SKM-1 treated with dmso at 0.1 percent for 144 hours (cell line): Measurements from ENCODE around the gene PLEKHG3.
"Not testable (repeated sequence)": the region's sequence is repeated elsewhere in the genome, so short reads cannot be mapped to it uniquely, and the experiment has no call there.

ENCODE experiments used
- DNase-seq: peaks from one replicate; lab custom pipeline; 2025; ENCODE audit not compliant: unreplicated experiment; lab: John Stamatoyannopoulos, UW

The PLEKHG3 gene

DNA sequence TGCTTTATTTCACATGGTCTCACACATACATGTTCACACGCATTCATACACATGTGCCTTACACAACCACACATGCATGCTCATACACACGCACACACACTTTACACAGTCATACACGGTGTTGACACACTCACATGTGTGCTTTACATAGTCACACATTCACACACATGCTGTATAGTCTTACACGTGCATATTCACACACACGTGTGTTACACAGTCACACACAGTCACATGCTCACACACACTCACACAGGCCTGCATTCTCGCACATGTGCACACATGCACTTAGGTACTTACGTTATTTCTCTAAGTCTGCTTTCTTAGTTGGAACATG is 18.0 kb upstream of the PLEKHG3 start:
- no peak for DNase-seq

GRCh38 chr14:64688031-64688430 is 16.2 kb upstream of the PLEKHG3 start:
- DNase-seq = no peak

DNA sequence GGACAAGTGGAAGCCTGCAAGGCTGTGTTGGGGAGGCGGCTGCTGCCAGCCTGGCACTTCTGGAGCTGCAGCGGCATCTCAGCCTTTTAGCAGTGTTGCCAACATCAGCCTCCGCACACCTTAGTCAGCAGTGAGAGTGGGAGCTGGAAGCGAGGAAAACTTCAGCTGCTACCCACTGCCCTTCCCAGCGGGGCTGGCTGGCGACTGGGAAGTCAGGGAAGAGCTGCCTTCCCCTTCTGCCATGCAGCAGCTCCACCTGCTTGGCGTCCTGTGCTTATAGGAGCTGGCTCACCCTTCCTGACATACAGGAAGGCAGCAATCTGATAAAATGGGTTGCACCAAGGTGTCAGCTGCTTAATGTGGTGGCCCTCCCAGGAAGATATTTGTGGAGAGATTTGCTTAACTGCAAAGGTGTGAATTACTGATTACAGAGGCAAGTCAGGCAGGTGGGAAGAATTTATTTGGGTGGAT is 15.4 kb upstream of the PLEKHG3 start:
- DNase-seq = no peak

DNA sequence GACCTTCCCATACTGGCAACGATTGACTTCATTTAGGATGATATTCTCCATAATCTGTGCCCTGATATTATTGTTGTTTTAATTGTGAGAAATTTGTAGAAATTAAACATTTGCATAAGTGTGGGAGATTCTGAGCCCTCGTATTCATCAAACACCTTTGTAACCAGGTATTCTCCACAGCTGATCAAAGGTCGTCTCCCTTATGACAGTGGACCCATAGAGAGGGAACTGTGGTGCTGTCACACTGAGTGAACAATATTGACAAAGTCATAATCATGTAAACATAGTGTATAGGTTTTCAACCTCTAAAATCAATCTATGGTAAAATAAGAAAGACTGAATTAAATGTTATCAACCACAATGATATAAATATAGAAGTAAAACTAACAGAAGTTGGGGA is 14.9 kb upstream of the PLEKHG3 start:
- no peak for DNase-seq

DNA sequence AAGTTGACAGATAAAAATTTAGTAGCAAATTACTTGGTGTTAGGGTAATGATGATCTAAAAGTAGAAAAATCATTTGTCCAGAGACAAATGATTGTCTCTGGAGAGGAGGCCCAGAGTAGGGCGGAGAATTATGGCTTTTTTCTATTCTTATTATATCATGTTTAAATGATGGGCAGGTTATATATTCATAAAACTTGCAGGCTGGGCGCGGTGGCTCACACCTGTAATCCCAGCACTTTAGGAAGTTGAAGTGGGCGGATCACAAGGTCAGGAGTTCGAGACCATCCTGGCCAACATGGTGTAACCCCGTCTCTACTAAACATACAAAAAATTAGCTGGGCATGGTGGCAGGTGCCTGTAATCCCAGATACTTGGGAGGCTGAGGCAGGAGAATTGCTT is 13.6 kb upstream of the PLEKHG3 start:
- not testable (repeated sequence) for DNase-seq

DNA sequence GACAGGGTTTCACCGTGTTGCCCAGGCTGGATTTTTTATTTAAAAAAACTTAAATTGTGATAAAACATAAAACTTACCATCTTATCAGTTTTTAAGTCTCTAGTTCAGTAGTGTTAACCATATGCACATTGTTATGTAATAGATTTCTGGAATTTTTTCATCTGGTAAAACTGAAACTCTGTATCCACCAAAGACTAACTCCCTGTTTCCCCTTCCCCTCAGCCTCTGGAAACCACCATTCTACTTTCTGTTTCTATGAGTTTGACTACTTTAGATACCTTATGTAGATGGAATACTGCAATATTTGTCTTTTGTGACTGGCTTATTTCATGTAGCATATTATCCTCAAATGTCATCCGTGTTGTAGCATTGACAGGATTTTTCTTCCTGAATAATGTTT is 12.8 kb upstream of the PLEKHG3 start:
- DNase-seq = no peak

- no peak for DNase-seq
Measured at GRCh38 chr14:64692189-64692985, 11.8 kb upstream of the PLEKHG3 start.

DNA sequence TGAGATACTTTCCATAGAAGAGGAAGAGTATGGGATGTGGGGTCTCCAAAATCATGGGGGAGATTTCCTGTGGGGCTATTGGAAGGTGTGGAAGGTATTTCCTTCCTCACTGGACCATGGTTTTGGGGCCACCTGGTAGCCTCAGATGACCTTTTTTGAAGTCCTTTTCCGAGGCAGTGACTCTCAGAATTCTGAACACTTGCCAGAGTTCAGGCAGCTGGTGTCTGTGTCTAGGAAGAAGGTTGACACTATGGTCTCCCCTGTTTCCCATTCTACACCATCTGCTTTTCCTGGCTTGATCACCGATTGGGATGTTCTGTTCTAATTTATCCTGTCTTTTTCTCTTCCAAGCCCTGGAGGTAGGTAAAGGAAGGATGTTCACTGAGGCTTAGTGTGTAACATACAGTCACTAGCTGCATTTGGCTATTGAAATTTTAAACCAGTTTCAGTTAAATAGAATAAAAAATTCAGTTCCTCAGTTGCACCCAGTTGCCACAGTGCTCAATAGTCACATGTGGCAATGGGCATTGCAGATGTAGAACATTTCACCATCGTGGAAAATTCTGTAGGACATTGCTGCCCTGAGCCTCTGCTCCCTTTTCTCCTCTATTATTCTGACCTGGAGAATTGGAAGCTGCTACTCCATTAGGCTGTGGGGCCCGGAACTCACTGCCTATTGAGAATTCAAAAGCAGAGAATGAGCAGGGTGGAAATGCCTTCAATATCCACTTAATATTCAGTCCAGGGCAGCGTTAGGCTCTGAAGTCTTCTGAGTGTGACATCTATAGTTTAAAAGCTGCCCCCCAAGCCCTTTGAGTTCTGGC is 11.0 kb upstream of the PLEKHG3 start:
- no peak for DNase-seq

DNA sequence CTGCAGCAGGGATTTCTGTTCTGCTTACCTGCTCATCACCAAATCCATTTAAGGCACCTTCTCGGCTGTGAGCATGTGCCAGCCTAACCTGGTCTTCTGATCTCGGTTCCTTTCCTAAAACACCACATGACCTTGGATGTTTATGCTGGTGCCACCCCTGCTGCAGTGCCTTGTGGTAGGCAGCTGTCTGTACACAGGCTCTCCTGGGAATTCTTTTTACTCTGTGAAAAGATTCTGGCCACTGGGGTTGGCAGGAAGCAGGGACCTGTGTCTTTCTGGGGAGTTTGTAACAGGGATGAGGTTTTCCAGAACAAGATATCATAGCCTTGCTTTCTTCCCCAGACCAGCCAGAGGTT is 10.4 kb upstream of the PLEKHG3 start:
- DNase-seq = no peak

- no peak for DNase-seq
Measured at GRCh38 chr14:64695071-64695470, 9.2 kb upstream of the PLEKHG3 start.

DNA sequence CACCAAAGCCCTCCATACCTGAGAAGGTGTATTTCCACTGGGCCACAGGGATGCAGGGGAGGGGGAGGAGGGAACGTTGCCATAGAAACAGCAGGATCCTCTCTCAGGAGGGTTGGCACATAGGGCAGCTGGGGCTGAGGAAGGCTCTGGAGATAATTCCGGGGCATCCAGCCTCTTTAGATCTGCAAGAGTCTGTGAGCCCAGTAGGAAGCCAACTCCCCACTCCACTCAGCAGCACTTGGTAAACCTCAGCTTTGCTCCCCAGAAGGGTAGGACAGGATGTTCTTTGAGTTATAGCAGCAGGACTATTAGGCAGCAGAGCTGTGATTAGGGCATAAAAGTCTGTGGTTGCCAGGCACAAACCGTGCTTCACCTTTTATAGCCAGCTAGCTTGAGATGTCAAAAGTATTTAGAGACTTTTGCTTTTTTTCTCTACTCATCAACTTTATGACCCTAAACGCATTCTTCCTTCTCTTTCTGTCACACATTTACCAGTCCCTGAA is 7.8 kb upstream of the PLEKHG3 start:
- no peak for DNase-seq

DNA sequence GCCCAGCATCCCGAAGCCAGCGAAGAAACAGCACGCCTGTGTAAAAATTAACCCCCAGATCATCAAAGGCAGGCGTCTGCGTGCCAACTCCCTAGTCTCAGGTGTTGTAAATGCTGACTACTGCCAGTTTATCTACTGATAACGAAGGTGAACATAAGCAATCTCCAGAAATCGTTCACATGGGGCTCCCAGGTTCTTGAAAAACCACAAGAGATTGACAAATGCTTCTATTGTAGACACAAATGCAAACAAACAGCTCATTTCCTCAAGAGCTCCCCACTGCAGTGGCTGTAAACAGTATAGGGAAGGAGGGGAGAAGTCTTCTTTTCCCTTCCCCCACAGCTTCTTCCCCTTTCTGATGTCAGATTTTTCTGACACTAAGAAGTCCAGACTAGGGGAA is 5.3 kb upstream of the PLEKHG3 start:
- peak; percentile 59 for DNase-seq

GRCh38 chr14:64700290-64700689 is 3.9 kb upstream of the PLEKHG3 start:
- DNase-seq = no peak

- DNase-seq = no peak
Measured at GRCh38 chr14:64700894-64701293, 3.3 kb upstream of the PLEKHG3 start.

DNA sequence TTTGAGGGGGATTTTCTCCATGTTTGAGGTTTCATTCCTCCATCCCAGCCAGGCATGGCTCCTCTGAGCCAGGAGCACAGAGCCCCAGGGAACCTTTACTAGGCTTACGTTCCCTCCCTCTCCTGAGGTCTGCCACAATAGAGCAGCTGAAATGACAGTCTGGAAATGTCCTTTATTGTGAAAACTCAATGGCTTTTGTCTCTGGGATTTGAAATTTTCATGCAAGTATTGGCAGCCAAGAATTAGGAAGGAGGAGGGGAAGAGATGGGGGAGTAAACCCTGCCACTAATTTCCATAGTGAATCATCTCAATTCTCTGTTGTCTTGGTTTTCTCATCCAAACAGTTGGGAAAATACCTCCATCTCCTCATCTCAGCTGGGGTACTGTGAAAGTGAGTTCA is 2.6 kb upstream of the PLEKHG3 start:
- no peak for DNase-seq

DNA sequence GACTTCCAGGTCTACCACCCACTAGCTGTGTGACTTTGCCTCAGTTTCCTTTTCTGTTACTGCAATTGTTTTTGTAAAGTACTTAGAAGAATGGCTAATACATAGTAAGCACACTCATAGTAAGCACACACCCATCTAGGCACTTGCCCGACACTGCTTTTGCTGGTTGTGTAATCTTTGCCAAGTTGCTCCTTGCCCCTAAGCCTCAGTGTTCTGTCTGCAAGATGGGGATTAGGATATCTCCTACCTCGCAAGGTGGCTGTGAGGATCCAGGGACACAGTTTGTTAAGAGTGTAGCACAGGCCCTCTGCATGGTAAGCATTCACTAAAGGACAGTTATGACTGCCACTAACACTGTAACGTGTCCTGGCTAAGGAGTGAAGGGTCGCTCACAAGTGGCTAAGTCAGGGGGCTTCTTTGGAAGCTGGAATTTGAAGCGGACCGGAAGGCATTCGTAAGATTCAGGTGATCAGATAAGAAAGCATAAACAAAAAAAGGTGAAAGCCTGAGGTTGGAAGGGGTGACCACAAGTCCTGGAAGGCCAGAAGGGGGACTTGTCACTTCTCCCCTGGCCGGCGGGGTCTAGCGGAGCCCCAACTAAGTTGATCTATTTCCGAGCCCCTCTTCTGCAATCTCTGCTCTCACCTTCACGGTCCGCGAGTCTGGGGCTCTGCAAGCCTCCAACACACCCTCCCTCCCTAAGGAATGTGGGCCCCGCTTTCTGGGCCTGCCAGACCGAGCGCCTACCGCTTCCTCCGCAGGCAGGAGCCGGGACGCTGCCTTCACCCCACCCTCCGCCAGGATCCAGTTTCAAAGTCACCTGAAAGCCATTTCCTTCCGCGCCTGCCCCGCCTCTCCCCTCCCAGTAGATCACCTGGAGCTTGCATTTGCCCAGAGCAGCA is 1.5 kb upstream of the PLEKHG3 start:
- no peak for DNase-seq

GRCh38 chr14:64703395-64704142 is 655 bp upstream of the PLEKHG3 start:
- no peak for DNase-seq

DNA sequence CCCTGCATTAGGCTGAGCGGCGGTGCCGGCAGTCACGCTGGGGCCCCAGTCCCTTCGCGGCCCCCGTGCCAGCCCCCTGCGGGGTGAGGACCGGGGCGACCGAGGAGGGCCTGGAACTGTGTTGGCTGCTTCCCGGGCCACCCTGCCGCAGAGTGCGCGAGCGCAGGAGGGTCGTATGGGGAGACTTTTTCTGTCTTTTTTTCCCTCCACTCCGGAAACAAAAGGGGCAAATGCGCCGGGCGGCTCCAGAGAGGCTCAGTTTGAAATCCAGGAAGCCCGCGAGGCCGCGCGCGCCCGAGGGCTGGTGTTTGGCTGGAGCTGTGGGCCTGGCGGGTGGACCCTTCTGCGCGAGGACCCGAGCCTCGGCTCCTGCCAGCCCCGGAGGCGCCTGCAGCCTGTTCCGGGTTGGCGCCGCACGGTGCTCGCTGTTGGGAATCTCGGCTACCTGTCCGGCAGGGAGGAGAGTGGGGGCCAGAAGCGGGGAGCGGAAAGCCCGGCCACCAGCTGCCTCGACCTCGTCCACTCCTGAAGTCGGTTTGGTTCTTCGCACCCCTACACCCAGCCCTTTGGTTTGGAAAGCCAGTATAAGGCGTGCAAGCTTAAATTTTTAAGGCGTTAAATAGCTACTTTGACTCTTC is 638 bp downstream of the PLEKHG3 start:
- DNase-seq = no peak

- peak; percentile 55 for DNase-seq
Measured at GRCh38 chr14:64705381-64706118, 1.3 kb downstream of the PLEKHG3 start.
